SK-N-SH treated with all-trans-retinoic acid at 6 μM for 48 hours (cell line): ENCODE measurements around the gene MAST4.

Experiments
- ATAC-seq: fragments of 200-7000 bp; cut with Tn5 transposase; 3 replicates; pipeline ENCODE4 v1.9.1; 2020; ENCODE audit warnings: mild to moderate bottlenecking, moderate library complexity
- BACH2 ChIP-seq: fragments of 250-450 bp; sonication (Bioruptor Pico); IDR thresholded peaks from 2 replicates; pipeline ENCODE4 v1.9.0; 2021; ENCODE audit warnings: mild to moderate bottlenecking, borderline replicate concordance
- CSDC2 ChIP-seq: fragments of 250-450 bp; sonication (Bioruptor Pico); IDR thresholded peaks from 2 replicates; pipeline ENCODE4 v1.5.0; 2020; ENCODE audit warnings: mild to moderate bottlenecking, moderate library complexity
- ISL1 ChIP-seq: fragments of 250-450 bp; sonication (Bioruptor Pico); IDR thresholded peaks from 2 replicates; pipeline ENCODE4 v2.1.2; 2022; ENCODE audit warnings: mild to moderate bottlenecking, moderate library complexity
- OSR1 ChIP-seq: fragments of 250-450 bp; sonication (Bioruptor Pico); IDR thresholded peaks from 2 replicates; pipeline ENCODE4 v1.8.0; 2022; ENCODE audit warnings: moderate library complexity, mild to moderate bottlenecking, inconsistent platforms
- POU6F1 ChIP-seq: fragments of 250-450 bp; sonication (Bioruptor Pico); IDR thresholded peaks from 2 replicates; pipeline ENCODE4 v1.8.0; 2021; ENCODE audit warnings: low read depth, mild to moderate bottlenecking, moderate library complexity, borderline replicate concordance
- RARB ChIP-seq: fragments of 250-450 bp; sonication (Bioruptor Pico); IDR thresholded peaks from 2 replicates; pipeline ENCODE4 v1.8.0; 2021; ENCODE audit warnings: mild to moderate bottlenecking, moderate library complexity
- TCF4 ChIP-seq: fragments of 250-450 bp; sonication (Bioruptor Pico); IDR thresholded peaks from 2 replicates; pipeline ENCODE4 v1.8.0; 2021; ENCODE audit warnings: mild to moderate bottlenecking, moderate library complexity, borderline replicate concordance
- TOX ChIP-seq: fragments of 250-450 bp; sonication (Bioruptor Pico); IDR thresholded peaks from 2 replicates; pipeline ENCODE4 v1.8.0; 2021; ENCODE audit warnings: mild to moderate bottlenecking, moderate library complexity, borderline replicate concordance
- ZC3H10 ChIP-seq: fragments of 250-450 bp; sonication (Bioruptor Pico); IDR thresholded peaks from 2 replicates; pipeline ENCODE4 v1.5.1; 2021; ENCODE audit warnings: mild to moderate bottlenecking, moderate library complexity
- ZFP3 ChIP-seq: fragments of 250-450 bp; sonication (Bioruptor Pico); IDR thresholded peaks from 2 replicates; pipeline ENCODE4 v1.5.0; 2020; ENCODE audit warnings: mild to moderate bottlenecking, moderate library complexity
- ZFP30 ChIP-seq: fragments of 450-650 bp; formaldehyde crosslinking; IDR thresholded peaks from 2 replicates; pipeline ENCODE4 v1.5.0; 2022; ENCODE audit warnings: mild to moderate bottlenecking, moderate library complexity
- ZNF565 ChIP-seq: fragments of 450-650 bp; formaldehyde crosslinking; conservative IDR thresholded peaks from 2 replicates; pipeline ENCODE4 v1.5.0; 2020; ENCODE audit warnings: low read depth, mild to moderate bottlenecking, moderate library complexity
- ZNF70 ChIP-seq: fragments of 450-650 bp; formaldehyde crosslinking; IDR thresholded peaks from 2 replicates; pipeline ENCODE4 v1.5.0; 2020; ENCODE audit warnings: mild to moderate bottlenecking, moderate library complexity
- ZNF8 ChIP-seq: fragments of 450-650 bp; formaldehyde crosslinking; IDR thresholded peaks from 2 replicates; pipeline ENCODE4 v1.5.0; 2020; ENCODE audit warnings: mild to moderate bottlenecking, moderate library complexity
- TF ChIP-seq, protein P1 (sequence below): fragments of 250-450 bp; sonication (Bioruptor Pico); IDR thresholded peaks from 2 replicates; pipeline ENCODE4 v1.5.0; 2020; ENCODE audit warnings: mild to moderate bottlenecking, moderate library complexity
- TF ChIP-seq, protein P2 (sequence below): fragments of 250-450 bp; sonication (Bioruptor Pico); IDR thresholded peaks from 2 replicates; pipeline ENCODE4 v1.5.1; 2020; ENCODE audit warnings: low read depth, mild to moderate bottlenecking, moderate library complexity
- TF ChIP-seq, protein P3 (sequence below): fragments of 250-450 bp; sonication (Bioruptor Pico); IDR thresholded peaks from 2 replicates; pipeline ENCODE4 v1.8.0; 2020; ENCODE audit warnings: mild to moderate bottlenecking, moderate library complexity, borderline replicate concordance

MAST4 gene

GRCh38 chr5:66903218-66903617 is 307.0 kb downstream of the MAST4 start:
- no peak for ATAC-seq
- no peak for TF ChIP-seq POU6F1 (CRISPR knock-in tag)
- no peak for TF ChIP-seq ZFP3 (CRISPR knock-in tag)
- no peak for TF ChIP-seq ZFP30 (CRISPR knock-in tag)
- no peak for TF ChIP-seq ZNF70 (CRISPR knock-in tag)
- TF ChIP-seq, protein P1, sequence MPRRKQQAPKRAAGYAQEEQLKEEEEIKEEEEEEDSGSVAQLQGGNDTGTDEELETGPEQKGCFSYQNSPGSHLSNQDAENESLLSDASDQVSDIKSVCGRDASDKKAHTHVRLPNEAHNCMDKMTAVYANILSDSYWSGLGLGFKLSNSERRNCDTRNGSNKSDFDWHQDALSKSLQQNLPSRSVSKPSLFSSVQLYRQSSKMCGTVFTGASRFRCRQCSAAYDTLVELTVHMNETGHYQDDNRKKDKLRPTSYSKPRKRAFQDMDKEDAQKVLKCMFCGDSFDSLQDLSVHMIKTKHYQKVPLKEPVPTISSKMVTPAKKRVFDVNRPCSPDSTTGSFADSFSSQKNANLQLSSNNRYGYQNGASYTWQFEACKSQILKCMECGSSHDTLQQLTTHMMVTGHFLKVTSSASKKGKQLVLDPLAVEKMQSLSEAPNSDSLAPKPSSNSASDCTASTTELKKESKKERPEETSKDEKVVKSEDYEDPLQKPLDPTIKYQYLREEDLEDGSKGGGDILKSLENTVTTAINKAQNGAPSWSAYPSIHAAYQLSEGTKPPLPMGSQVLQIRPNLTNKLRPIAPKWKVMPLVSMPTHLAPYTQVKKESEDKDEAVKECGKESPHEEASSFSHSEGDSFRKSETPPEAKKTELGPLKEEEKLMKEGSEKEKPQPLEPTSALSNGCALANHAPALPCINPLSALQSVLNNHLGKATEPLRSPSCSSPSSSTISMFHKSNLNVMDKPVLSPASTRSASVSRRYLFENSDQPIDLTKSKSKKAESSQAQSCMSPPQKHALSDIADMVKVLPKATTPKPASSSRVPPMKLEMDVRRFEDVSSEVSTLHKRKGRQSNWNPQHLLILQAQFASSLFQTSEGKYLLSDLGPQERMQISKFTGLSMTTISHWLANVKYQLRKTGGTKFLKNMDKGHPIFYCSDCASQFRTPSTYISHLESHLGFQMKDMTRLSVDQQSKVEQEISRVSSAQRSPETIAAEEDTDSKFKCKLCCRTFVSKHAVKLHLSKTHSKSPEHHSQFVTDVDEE (CRISPR knock-in tag), result no peak
- TF ChIP-seq, protein P2, sequence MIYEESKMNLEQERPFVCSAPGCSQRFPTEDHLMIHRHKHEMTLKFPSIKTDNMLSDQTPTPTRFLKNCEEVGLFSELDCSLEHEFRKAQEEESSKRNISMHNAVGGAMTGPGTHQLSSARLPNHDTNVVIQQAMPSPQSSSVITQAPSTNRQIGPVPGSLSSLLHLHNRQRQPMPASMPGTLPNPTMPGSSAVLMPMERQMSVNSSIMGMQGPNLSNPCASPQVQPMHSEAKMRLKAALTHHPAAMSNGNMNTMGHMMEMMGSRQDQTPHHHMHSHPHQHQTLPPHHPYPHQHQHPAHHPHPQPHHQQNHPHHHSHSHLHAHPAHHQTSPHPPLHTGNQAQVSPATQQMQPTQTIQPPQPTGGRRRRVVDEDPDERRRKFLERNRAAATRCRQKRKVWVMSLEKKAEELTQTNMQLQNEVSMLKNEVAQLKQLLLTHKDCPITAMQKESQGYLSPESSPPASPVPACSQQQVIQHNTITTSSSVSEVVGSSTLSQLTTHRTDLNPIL, result no peak
- TF ChIP-seq, all 23 proteins: peak for 0

DNA sequence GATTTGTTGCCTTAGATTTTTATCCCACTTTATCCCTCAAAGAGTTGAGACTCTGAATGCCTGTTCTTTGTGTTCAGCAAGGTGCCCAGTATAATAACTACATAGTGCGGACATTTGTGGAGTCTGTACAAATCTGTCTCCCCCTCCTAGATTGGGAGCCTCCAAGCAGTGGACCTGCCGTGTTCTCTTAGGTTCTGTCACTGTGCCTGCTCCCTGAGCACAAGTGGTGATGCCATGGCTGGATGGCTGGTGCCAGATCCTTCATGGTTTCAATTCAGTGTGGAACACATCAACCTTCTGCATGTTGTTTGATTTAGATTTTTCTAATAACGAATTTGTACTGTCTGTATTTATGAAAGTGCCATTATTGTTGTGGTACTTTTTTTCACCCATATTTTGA is 307.5 kb downstream of the MAST4 start:
- TF ChIP-seq ZFP3 (CRISPR knock-in tag) (no peak), ZFP30 (CRISPR knock-in tag) (no peak), ZC3H10 (no peak), TCF4 (CRISPR knock-in tag) (no peak), BACH2 (CRISPR knock-in tag) (no peak), CSDC2 (CRISPR knock-in tag) (no peak), ZNF8 (CRISPR knock-in tag) (no peak), OSR1 (no peak), POU6F1 (CRISPR knock-in tag) (no peak), TOX (CRISPR knock-in tag) (no peak)
- TF ChIP-seq, protein P2, result no peak
- TF ChIP-seq, protein P3, sequence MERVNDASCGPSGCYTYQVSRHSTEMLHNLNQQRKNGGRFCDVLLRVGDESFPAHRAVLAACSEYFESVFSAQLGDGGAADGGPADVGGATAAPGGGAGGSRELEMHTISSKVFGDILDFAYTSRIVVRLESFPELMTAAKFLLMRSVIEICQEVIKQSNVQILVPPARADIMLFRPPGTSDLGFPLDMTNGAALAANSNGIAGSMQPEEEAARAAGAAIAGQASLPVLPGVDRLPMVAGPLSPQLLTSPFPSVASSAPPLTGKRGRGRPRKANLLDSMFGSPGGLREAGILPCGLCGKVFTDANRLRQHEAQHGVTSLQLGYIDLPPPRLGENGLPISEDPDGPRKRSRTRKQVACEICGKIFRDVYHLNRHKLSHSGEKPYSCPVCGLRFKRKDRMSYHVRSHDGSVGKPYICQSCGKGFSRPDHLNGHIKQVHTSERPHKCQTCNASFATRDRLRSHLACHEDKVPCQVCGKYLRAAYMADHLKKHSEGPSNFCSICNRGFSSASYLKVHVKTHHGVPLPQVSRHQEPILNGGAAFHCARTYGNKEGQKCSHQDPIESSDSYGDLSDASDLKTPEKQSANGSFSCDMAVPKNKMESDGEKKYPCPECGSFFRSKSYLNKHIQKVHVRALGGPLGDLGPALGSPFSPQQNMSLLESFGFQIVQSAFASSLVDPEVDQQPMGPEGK (CRISPR knock-in tag), result no peak
- no peak for ATAC-seq

- ATAC-seq, result no peak
- TF ChIP-seq RARB (CRISPR knock-in tag) (no peak), ZFP30 (CRISPR knock-in tag) (no peak), BACH2 (CRISPR knock-in tag) (no peak), ZNF70 (CRISPR knock-in tag) (no peak), ISL1 (CRISPR knock-in tag) (no peak), POU6F1 (CRISPR knock-in tag) (no peak), ZNF565 (CRISPR knock-in tag) (no peak)
- TF ChIP-seq, protein P3 (CRISPR knock-in tag), result no peak
Observed at GRCh38 chr5:66904189-66904588, 308.0 kb downstream of the MAST4 start.
